ENCODE results near the gene LIN9.

LIN9 gene

DNA sequence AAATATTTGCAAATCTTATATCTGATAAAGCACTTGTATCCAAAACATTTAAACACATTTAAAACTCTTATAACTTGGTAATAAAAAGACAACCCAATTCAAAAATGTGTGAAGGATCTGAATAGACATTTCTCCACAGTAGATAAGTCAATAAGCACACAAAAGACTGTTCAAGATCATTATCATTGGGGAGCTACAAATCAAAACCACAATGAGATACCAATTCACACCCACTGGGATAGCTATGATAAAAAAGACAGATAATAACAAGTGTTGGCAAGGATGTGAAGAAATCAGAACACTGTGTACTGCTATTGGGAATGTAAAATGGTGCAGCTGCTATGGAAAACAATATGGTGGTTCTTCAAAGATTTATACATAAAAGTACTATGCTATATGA is 5.1 kb upstream of the LIN9 start:
- no peak overlapping the region for H3K4me3 ChIP-seq (replicated peaks; ENCODE audit: low read depth, low read length)
- no peaks in the 10 kb centered on the region for H3K27me3 ChIP-seq (replicated peaks; ENCODE audit: control insufficient read depth, insufficient read depth, low read length)
- no peak for DNase-seq (ENCODE audit: extremely low read depth, insufficient read length)
- TF ChIP-seq, protein P1, sequence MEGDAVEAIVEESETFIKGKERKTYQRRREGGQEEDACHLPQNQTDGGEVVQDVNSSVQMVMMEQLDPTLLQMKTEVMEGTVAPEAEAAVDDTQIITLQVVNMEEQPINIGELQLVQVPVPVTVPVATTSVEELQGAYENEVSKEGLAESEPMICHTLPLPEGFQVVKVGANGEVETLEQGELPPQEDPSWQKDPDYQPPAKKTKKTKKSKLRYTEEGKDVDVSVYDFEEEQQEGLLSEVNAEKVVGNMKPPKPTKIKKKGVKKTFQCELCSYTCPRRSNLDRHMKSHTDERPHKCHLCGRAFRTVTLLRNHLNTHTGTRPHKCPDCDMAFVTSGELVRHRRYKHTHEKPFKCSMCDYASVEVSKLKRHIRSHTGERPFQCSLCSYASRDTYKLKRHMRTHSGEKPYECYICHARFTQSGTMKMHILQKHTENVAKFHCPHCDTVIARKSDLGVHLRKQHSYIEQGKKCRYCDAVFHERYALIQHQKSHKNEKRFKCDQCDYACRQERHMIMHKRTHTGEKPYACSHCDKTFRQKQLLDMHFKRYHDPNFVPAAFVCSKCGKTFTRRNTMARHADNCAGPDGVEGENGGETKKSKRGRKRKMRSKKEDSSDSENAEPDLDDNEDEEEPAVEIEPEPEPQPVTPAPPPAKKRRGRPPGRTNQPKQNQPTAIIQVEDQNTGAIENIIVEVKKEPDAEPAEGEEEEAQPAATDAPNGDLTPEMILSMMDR (IDR thresholded peaks at IDR 0.05; ENCODE audit: insufficient read depth, low read length, poor library complexity, severe bottlenecking): no peak
- H3K36me3 ChIP-seq (ENCODE audit: control insufficient read depth, insufficient read depth, low read length): no peaks in the 10 kb centered on the region

DNA sequence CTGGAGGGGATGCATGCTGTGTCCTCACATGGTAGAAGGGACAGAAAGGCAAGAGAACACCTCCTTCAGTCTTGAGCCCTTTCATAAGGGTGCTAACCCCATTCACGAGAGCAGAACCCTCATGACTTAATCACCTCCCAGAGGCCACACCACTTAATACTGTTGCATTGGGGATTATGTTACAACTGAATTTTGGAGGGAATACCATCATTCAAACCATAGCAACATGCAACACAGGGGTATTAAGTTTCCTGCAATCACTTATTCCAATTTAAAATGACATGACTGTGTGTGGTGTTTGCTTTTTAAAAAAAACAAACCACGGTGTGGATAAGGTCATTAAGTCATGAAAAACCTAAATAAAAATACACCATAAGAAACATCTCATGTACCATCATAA is 3.1 kb upstream of the LIN9 start:
- no peak for DNase-seq (ENCODE audit: extremely low read depth, insufficient read length)
- Histone ChIP-seq H3K4me3 (replicated peaks; ENCODE audit: low read depth, low read length) (no peak overlapping the region), H3K27me3 (replicated peaks; ENCODE audit: control insufficient read depth, insufficient read depth, low read length) (no peaks in the 10 kb centered on the region), H3K36me3 (ENCODE audit: control insufficient read depth, insufficient read depth, low read length) (no peaks in the 10 kb centered on the region)
- TF ChIP-seq, protein P1 (IDR thresholded peaks at IDR 0.05; ENCODE audit: insufficient read depth, low read length, poor library complexity, severe bottlenecking): no peak

DNA sequence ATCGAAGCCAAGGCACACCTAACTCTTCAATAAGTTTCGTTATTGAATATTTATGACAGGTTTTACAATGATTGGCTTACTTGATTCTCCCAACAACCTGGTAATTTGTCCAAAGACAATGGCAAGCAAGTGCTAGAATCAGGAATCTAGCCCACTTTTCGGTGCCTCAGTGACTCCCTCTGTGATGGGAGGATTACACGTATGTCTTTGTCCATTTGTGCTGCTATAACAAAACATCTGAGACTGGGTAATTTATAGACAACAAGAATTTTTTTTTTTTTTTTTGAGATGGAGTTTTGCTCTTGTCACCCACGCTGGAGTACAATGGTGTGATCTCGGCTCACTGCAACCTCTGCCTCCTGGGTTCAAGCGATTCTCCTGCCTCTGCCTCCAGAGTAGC is 2.4 kb upstream of the LIN9 start:
- TF ChIP-seq, protein P1 (IDR thresholded peaks at IDR 0.05; ENCODE audit: insufficient read depth, low read length, poor library complexity, severe bottlenecking): no peak
- Histone ChIP-seq H3K27me3 (replicated peaks; ENCODE audit: control insufficient read depth, insufficient read depth, low read length) (no peaks in the 10 kb centered on the region), H3K36me3 (ENCODE audit: control insufficient read depth, insufficient read depth, low read length) (no peaks in the 10 kb centered on the region), H3K4me3 (replicated peaks; ENCODE audit: low read depth, low read length) (no peak overlapping the region)
- DNase-seq (ENCODE audit: extremely low read depth, insufficient read length): no peak

DNA sequence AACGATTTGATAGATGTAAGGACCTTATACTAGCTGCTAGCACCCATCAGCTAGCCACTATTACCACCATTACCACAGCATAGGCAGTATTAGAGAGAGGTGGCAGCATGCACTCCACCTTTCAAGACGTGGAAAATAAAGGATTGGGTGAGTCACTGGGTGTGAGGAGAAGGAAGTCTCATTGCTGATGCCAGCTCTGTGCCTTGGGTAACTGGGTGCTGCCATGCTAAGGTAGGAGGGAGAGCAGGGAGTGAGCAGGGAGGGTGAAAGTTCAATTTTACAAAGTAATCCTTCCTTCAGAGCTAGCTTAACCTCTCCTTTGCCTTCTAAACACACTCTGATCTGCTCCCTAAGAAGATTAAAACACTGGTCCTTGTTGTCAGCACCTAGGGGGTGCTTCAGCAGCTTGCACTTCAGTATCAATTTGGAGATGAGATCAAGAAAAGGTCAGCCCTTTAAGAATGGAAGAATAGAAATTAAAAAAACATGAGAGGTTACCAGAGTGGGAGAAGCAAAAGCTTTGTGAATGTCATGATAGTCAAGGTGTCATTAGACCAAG is 1.8 kb upstream of the LIN9 start:
- no peak for DNase-seq (ENCODE audit: extremely low read depth, insufficient read length)
- Histone ChIP-seq H3K4me3 (replicated peaks; ENCODE audit: low read depth, low read length) (no peak overlapping the region), H3K36me3 (ENCODE audit: control insufficient read depth, insufficient read depth, low read length) (no peaks in the 10 kb centered on the region), H3K27me3 (replicated peaks; ENCODE audit: control insufficient read depth, insufficient read depth, low read length) (no peaks in the 10 kb centered on the region)
- TF ChIP-seq, protein P1 (IDR thresholded peaks at IDR 0.05; ENCODE audit: insufficient read depth, low read length, poor library complexity, severe bottlenecking): no peak

DNA sequence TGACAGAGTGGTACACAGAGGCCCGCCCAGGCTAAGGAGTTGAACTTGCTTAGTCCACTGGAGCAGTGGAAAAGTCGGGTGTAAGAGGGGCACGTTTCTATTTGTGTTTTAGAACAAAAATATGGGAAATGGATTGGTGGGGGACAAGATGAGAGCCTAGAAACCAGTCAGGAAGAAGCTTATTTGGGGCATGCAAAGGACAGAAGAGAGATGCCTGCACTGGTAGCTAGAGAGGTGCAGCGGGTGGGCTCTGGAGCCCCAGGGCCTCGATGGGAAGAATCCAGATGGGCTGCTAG is 1.2 kb upstream of the LIN9 start:
- H3K27me3 ChIP-seq (replicated peaks; ENCODE audit: control insufficient read depth, insufficient read depth, low read length): no peaks in the 10 kb centered on the region
- no peaks in the 10 kb centered on the region for H3K36me3 ChIP-seq (ENCODE audit: control insufficient read depth, insufficient read depth, low read length)
- DNase-seq (ENCODE audit: extremely low read depth, insufficient read length): no peak
- H3K4me3 ChIP-seq (replicated peaks; ENCODE audit: low read depth, low read length): no peak overlapping the region
- TF ChIP-seq, protein P1 (IDR thresholded peaks at IDR 0.05; ENCODE audit: insufficient read depth, low read length, poor library complexity, severe bottlenecking): no peak

Data from GM06990 (cell line).